ENCODE results near the gene C4BPB. TPM values are rescaled to one million over a fixed set of nuclear protein-coding genes. Genes with fewer than 3 reads are reported as not detected.

Gene C4BPB
- total and polyA plus RNA-seq, 2 of the 13 experiments (the other 11 are each of a cell fraction or from before 2014, with no cell fraction given) = 155 to 266 TPM

GRCh38 chr1:207058252-207058651 lies 30.4 kb upstream of the C4BPB start:
- ChIA-PET POLR2A (no interaction called here), CTCF (ENCODE audit: low intra/inter-chr PET ratio, low total read pairs) (no interaction called here)
- H3K4me2 ChIP-seq (ENCODE audit: low read depth, low read length) = no peak overlapping the region
- no peak overlapping the region for H3K9ac ChIP-seq (ENCODE audit: insufficient read depth, low read depth, low read length)
- ATAC-seq (no peak), DNase-seq (ENCODE audit: low spot score) (no peak), FAIRE-seq (no peak)
- no peaks in the 10 kb centered on the region for H3K27me3 ChIP-seq (ENCODE audit: control insufficient read depth in 1 of 2, insufficient read depth in 2 of 2, low read length in 2 of 2)
- 0 out of 2 replicates have a peak, but pooled peaks cover 14% of the 10 kb centered on the region for H3K4me1 ChIP-seq (ENCODE audit: insufficient read depth, low read length)
- H3K4me3 ChIP-seq (replicated peaks in 1 of 3; ENCODE audit: insufficient read depth in 1 of 3, low read depth in 2 of 3, low read length in 3 of 3) = no peak overlapping the region
- H3K27ac ChIP-seq (ENCODE audit: extremely low read length, insufficient read depth, low read length) = no peak overlapping the region
- no peaks in the 10 kb centered on the region for H3K79me2 ChIP-seq (ENCODE audit: insufficient read depth, low read length)
- in situ Hi-C loops (cut with HindIII; ENCODE audit: extremely low pct_ligation_motif_present, low pct_unique_long_range_greater_than_20kb) = no loop called here
- TF ChIP-seq SOX5 (CRISPR knock-in tag; IDR thresholded peaks at IDR 0.05; ENCODE audit: borderline replicate concordance) (no peak), ZNF124 (CRISPR knock-in tag; IDR thresholded peaks at IDR 0.05) (no peak), ZNF446 (CRISPR knock-in tag; IDR thresholded peaks at IDR 0.05) (no peak), ZNF816 (CRISPR knock-in tag; IDR thresholded peaks at IDR 0.05; ENCODE audit: borderline replicate concordance) (no peak), SP4 (CRISPR knock-in tag; IDR thresholded peaks at IDR 0.05) (no peak), ZNF430 (CRISPR knock-in tag; IDR thresholded peaks at IDR 0.05) (no peak), HHEX (CRISPR knock-in tag; IDR thresholded peaks at IDR 0.05) (no peak), NCOA2 (CRISPR knock-in tag; IDR thresholded peaks at IDR 0.05) (no peak), ZNF891 (CRISPR knock-in tag; IDR thresholded peaks at IDR 0.05) (no peak), XBP1 (CRISPR knock-in tag; IDR thresholded peaks at IDR 0.05) (no peak), IRF2 (CRISPR knock-in tag; IDR thresholded peaks at IDR 0.05) (no peak), POLR2AphosphoS2 (IDR thresholded peaks at IDR 0.05; ENCODE audit: low read depth, low read length) (no peak), BORCS8-MEF2B (CRISPR knock-in tag; IDR thresholded peaks at IDR 0.05) (no peak)
- TF ChIP-seq, protein P1, sequence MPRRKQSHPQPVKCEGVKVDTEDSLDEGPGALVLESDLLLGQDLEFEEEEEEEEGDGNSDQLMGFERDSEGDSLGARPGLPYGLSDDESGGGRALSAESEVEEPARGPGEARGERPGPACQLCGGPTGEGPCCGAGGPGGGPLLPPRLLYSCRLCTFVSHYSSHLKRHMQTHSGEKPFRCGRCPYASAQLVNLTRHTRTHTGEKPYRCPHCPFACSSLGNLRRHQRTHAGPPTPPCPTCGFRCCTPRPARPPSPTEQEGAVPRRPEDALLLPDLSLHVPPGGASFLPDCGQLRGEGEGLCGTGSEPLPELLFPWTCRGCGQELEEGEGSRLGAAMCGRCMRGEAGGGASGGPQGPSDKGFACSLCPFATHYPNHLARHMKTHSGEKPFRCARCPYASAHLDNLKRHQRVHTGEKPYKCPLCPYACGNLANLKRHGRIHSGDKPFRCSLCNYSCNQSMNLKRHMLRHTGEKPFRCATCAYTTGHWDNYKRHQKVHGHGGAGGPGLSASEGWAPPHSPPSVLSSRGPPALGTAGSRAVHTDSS (CRISPR knock-in tag; conservative IDR thresholded peaks at IDR 0.05) = no peak
- TF ChIP-seq, protein P2, sequence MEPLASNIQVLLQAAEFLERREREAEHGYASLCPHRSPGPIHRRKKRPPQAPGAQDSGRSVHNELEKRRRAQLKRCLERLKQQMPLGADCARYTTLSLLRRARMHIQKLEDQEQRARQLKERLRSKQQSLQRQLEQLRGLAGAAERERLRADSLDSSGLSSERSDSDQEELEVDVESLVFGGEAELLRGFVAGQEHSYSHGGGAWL (CRISPR knock-in tag; IDR thresholded peaks at IDR 0.05) = no peak
- TF ChIP-seq, protein P3, sequence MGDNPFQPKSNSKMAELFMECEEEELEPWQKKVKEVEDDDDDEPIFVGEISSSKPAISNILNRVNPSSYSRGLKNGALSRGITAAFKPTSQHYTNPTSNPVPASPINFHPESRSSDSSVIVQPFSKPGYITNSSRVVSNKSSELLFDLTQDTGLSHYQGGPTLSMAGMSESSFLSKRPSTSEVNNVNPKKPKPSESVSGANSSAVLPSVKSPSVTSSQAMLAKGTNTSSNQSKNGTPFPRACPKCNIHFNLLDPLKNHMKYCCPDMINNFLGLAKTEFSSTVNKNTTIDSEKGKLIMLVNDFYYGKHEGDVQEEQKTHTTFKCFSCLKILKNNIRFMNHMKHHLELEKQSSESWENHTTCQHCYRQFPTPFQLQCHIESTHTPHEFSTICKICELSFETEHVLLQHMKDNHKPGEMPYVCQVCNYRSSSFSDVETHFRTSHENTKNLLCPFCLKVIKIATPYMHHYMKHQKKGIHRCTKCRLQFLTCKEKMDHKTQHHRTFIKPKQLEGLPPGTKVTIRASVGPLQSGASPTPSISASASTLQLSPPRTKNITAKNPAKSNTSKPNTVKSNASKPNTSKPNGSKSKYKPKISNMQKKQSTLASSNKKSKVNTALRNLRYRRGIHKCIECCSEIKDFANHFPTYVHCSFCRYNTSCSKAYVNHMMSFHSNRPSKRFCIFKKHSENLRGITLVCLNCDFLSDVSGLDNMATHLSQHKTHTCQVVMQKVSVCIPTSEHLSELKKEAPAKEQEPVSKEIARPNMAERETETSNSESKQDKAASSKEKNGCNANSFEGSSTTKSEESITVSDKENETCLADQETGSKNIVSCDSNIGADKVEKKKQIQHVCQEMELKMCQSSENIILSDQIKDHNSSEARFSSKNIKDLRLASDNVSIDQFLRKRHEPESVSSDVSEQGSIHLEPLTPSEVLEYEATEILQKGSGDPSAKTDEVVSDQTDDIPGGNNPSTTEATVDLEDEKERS (CRISPR knock-in tag; IDR thresholded peaks at IDR 0.05) = no peak
- no peaks in the 10 kb centered on the region for H3K9me3 ChIP-seq (ENCODE audit: low read length)
- BruUV-seq (replicated peaks) = no TSS peak
- intact Hi-C loops (cut with micrococcal nuclease; ENCODE audit: unreplicated experiment) = no loop called here
- peaks cover 1 to 8% of the 10 kb centered on the region in 2 experiments; a peak in 2 of 5 replicates for H3K36me3 ChIP-seq (replicated peaks in 1 of 2; ENCODE audit: control insufficient read depth in 1 of 2, insufficient read depth in 2 of 2, low read length in 2 of 2)
- H4K20me1 ChIP-seq (ENCODE audit: insufficient read depth, low read length) = no peaks in the 10 kb centered on the region
- H2AFZ ChIP-seq (ENCODE audit: low read length) = no peak overlapping the region
- WGBS (ENCODE audit: low lambda C conversion rate) = 86% methylated on average over 4 of the region's 4 CpGs
